Stimulated activated CD4-positive, alpha-beta T cell treated with anti-CD3 and anti-CD28 coated beads, Interleukin-4, amount 100 ng/mL, for 1 hour (primary cell): ENCODE data around the gene ATG2B.
"Not testable (repeated sequence)": the region's sequence is repeated elsewhere in the genome, so short reads cannot be mapped to it uniquely, and the experiment has no call there.

Experiments used
- DNase-seq: peaks from one replicate; pipeline ENCODE4 v3.0.0-alpha.2; 2020

The ATG2B gene

GRCh38 chr14:96370528-96370927 lies 7.4 kb upstream of the ATG2B start:
- no peak for DNase-seq

- DNase-seq, result no peak
Measured at GRCh38 chr14:96368534-96368933, 5.4 kb upstream of the ATG2B start.

GRCh38 chr14:96364962-96365361 lies 1.8 kb upstream of the ATG2B start:
- DNase-seq, result no peak

GRCh38 chr14:96363751-96364336 lies 703 bp upstream of the ATG2B start:
- peak; percentile 39 for DNase-seq

GRCh38 chr14:96362071-96362964 lies 823 bp downstream of the ATG2B start:
- DNase-seq, result peak; percentile 20

GRCh38 chr14:96359959-96360358 lies 3.2 kb downstream of the ATG2B start:
- DNase-seq, result no peak

GRCh38 chr14:96357216-96357615 lies 5.9 kb downstream of the ATG2B start:
- DNase-seq, result no peak

GRCh38 chr14:96354246-96354645 lies 8.9 kb downstream of the ATG2B start:
- no peak for DNase-seq

GRCh38 chr14:96352708-96353107 lies 10.4 kb downstream of the ATG2B start:
- DNase-seq, result no peak

- no peak for DNase-seq
Measured at GRCh38 chr14:96351986-96352385, 11.2 kb downstream of the ATG2B start.

- DNase-seq, result no peak
Measured at GRCh38 chr14:96349286-96350075, 13.7 kb downstream of the ATG2B start.

- DNase-seq, result not testable (repeated sequence)
Measured at GRCh38 chr14:96347957-96348356, 15.2 kb downstream of the ATG2B start.

- no peak for DNase-seq
Measured at GRCh38 chr14:96345669-96346068, 17.5 kb downstream of the ATG2B start.

GRCh38 chr14:96341323-96341722 lies 21.8 kb downstream of the ATG2B start:
- DNase-seq, result no peak

- DNase-seq, result no peak
Measured at GRCh38 chr14:96338551-96338950, 24.6 kb downstream of the ATG2B start.

- DNase-seq, result no peak
Measured at GRCh38 chr14:96324219-96324618, 38.9 kb downstream of the ATG2B start.

GRCh38 chr14:96320605-96321004 lies 42.5 kb downstream of the ATG2B start:
- DNase-seq, result no peak

- no peak for DNase-seq
Measured at GRCh38 chr14:96318836-96319235, 44.3 kb downstream of the ATG2B start.

GRCh38 chr14:96316087-96316486 lies 47.1 kb downstream of the ATG2B start:
- no peak for DNase-seq

GRCh38 chr14:96310906-96311305 lies 52.2 kb downstream of the ATG2B start:
- no peak for DNase-seq

- DNase-seq, result no peak
Measured at GRCh38 chr14:96309896-96310330, 53.2 kb downstream of the ATG2B start.

- DNase-seq, result no peak
Measured at GRCh38 chr14:96309133-96309895, 53.8 kb downstream of the ATG2B start.

GRCh38 chr14:96307434-96307833 lies 55.7 kb downstream of the ATG2B start:
- DNase-seq, result no peak
